GM18499 (cell line): ENCODE data around the gene RNF224.

Experiments used
- ATAC-seq: cut with Tn5 transposase; IDR thresholded peaks from one replicate; pipeline ENCODE4 v1.9.1; 2021; ENCODE audit warnings: moderate number of reproducible peaks; ENCODE audit not compliant: insufficient read depth, unreplicated experiment

The RNF224 gene

DNA sequence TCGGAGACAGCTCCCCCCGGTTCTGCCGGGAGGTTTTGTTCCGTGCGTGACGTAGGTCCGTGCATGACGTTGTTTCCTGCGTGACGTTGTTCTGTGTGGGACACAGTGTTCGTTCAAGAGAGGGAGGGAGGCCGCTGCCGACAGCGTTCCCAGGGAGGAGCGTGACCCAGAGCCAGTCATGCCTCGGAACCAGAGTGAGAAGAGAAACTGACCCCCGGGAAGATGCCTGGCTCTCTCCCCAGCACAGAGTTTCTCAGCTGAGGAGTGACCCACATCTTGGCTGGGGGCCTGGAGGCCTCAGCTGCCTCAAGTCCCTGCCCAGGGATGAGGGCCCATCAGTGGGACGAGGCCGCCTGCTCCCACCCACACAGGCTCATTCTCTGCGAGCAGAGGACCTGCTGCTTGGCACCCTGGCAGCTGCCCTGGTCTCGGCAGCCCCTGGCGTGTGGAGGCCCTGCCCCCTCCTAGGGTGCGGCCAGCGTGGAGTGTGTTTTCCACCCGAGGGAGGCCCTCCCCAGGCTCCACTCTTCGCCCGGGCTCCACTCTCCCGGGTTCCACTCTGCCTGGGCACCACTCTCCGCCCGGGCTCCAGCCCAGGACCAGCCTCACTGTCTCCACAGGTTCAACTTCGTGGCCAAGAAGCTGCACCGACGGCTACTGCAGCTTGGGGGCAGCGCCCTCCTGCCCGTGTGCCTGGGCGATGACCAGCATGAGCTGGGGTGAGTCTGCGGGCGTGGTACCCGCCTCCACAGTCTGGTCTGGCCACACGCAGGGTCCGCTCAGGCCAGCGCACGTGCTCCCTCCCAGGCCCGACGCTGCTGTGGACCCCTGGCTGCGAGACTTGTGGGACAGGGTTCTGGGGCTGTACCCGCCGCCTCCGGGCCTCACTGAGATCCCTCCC lies 13.9 kb upstream of the RNF224 start:
- no peak for ATAC-seq

DNA sequence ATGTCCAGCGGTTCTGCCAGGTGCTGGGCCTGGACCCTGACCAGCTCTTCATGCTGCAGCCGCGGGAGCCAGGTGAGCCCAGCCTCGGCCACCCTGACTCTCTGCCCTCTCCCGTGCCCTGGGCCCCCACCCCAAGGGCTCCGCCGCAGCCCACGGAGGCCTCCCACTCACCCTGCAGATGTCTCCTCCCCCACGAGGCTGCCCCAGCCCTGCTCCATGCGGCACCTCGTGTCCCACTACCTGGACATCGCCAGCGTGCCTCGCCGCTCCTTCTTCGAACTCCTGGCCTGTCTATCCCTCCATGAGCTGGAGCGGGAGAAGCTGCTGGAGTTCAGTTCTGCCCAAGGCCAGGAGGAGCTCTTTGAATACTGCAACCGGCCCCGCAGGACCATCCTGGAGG lies 12.7 kb upstream of the RNF224 start:
- no peak for ATAC-seq

GRCh38 chr9:137215196-137215986 lies 11.9 kb upstream of the RNF224 start:
- ATAC-seq, result no peak

DNA sequence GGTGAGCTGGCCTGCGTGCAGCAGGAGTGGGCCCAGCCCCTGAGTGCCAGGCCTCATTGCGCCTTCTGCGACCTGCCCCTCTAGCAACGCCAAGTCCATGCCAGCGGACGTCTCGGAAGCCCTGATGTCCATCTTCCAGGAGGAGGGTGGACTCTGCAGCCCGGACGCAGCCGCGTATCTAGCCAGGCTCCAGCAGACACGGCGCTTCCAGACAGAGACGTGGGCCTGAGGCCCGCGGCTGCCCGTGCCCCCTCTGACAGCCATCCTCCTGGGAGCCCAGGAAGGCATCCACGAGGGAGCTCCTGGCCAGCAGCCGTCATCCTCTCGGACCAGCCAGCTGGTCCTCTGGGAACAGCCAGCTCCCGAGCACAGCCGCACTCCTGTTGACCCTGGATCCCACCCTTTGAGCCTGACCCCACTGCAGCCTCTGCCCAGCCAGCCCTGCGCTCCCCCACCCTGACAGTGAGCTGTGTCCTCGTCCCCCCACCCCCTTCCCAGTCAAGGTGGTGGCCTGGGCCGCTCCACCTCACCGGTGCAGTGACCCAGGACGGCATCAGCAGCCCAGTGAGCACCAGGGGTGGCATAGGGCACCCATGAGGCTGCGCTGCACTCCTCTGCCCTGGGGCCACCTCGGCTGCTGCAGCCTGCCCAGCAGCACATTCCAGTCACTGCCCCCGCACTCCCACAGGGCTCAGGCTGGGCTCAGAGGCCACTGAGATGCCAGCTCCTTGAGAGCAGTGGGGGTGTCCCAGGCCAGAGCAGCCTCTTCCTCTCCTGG lies 10.9 kb upstream of the RNF224 start:
- no peak for ATAC-seq

DNA sequence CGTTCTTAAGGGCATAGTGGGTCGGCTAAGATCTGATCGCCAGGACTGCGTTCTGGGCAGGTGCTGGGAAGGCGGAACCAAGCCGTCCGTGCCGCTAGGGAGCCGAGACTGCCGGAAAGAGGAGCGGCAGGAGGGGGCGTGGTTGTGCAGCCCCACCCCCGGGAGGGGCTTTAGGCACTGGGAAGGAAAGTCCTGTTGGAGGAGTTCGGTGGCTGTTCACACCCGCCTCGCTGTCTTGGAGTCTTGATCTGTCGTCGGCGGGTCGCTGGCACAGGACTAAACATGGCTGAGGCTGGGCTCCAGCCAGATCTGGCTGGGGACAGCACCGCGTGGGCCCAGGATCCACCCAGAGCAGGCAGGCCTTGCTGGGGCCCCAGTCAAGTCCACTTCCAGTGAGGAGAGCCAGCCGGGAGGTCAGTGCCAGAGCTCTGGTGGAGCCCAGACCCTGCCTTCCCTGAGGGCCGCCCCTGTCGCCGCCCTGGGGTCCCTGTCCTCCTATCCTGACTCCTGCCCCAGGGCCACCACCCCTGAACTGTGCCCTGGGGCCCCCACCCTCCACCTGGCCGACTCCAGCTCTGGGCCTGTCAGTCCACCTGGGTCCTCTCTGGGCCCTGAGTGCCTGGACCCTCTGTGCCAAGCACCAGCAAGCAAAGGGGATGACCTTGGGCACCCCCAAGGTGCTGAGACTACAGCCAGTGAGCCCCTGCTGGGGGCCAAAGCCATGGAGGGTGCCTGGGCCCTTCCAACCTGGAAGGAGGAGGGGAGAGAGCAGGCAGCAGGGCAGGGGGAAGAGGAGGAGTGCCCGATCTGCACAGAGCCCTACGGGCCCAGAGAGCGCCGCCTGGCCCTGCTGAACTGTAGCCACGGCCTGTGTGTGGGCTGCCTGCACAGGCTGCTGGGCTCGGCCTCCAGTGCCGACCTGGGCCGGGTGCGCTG lies 9.8 kb upstream of the RNF224 start:
- no peak for ATAC-seq

- ATAC-seq, result no peak
Measured at GRCh38 chr9:137218212-137218753, 9.0 kb upstream of the RNF224 start.

GRCh38 chr9:137218754-137219271 lies 8.5 kb upstream of the RNF224 start:
- ATAC-seq, result no peak

- ATAC-seq, result no peak
Measured at GRCh38 chr9:137219757-137220316, 7.5 kb upstream of the RNF224 start.

GRCh38 chr9:137220317-137221094 lies 6.8 kb upstream of the RNF224 start:
- no peak for ATAC-seq

DNA sequence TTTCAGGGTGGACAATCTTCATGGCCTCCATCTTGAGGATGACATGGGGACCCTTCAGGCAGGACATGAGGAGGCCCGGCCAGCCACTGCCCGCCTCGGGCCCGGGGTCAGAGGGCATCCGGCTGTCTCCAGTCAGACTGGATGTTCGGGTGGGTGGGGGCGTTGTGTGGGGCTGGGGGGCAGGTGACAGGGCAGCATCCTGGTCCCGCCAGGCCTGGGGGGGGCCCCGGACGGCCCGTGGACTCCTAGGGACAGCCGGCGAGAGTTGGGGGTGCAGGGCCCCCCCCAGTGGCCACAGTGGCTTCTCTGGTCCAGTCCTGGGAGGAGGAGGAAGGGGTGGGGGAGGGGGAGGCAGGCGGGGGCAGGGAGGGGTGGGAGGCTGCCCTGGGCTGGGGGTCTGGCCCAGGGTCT lies 6.2 kb upstream of the RNF224 start:
- no peak for ATAC-seq

DNA sequence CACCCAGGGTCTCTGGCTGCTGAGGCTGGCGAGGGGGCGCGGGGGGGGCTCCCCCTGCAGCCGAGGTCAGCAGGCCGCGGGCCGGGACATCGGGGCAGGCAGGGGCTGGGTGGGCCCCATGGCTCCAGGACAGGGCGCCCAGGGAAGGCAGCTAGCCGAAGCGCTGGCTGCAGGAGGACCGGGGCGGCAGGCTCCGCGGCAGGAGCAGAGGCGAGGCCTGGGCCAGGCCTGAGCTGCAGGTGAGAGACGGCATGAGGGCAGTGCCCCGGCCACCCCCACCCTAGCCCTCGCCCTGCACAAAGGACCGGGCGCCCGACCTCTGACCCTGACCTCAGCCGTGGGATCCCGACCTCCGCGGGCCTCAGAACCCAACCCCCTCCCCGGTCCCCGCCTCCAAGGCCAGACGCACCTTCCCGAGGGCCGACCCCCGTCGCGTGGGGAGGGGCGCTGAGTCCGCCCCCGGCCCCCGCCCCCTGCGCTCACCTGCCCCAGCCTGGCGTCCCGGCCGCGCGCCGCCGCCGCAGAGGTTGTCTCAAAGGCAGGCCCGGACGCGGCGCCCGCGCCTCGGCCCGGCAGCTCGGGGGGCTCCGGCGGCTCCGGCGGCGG lies 5.7 kb upstream of the RNF224 start:
- no peak for ATAC-seq

DNA sequence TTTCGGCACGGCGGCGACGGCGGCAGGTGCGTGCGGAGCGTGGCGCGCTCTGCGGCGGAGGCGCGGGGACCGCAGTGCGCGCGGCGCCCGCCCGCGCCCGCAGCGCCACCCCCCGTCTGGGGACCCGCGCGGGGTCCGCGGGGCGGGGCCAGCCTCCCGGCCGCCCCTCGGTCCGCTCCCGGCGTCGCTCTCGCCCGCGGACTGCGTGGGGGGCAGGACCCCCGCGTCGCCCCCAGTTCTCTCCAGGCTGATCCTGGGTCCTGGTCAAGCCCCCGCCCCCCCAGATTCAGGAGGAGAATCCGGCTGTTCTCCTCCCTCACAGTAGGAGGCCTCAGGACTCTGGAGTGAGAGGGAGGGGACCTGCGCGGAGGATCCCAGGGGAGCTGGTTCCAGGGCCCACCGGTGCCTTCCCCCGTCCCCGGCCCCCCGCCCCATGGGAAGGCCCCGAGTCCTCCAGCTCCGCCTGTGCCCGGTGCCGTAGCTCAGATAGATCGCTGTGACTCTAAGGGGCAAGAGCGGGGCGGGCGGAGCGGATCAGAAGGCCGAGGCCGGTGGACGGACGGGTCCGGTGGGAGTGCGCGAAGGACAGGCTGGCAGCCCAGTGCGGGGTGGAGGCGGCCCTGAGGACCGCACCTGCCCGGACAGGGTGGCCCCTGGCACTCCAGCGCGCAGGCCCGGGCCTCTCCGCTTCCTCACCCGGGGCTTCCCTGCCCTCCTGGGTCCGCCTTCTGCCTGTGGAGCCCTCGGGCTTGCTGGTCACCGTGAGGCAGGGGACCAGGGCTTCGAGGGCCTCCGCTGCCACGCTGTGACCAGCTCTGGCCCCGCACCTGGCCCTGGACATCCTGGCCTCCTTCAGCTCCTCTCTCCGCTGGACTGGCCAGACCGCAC lies 4.9 kb upstream of the RNF224 start, which contains the start of gene RNF208:
RNF208 (minus strand) TSS at position 51 of the 888 bp plus-strand sequence. CDS start 1,028 bp downstream, outside the sequence.
- no peak for ATAC-seq

GRCh38 chr9:137223078-137223970 lies 4.0 kb upstream of the RNF224 start:
- peak; percentile 49 for ATAC-seq

DNA sequence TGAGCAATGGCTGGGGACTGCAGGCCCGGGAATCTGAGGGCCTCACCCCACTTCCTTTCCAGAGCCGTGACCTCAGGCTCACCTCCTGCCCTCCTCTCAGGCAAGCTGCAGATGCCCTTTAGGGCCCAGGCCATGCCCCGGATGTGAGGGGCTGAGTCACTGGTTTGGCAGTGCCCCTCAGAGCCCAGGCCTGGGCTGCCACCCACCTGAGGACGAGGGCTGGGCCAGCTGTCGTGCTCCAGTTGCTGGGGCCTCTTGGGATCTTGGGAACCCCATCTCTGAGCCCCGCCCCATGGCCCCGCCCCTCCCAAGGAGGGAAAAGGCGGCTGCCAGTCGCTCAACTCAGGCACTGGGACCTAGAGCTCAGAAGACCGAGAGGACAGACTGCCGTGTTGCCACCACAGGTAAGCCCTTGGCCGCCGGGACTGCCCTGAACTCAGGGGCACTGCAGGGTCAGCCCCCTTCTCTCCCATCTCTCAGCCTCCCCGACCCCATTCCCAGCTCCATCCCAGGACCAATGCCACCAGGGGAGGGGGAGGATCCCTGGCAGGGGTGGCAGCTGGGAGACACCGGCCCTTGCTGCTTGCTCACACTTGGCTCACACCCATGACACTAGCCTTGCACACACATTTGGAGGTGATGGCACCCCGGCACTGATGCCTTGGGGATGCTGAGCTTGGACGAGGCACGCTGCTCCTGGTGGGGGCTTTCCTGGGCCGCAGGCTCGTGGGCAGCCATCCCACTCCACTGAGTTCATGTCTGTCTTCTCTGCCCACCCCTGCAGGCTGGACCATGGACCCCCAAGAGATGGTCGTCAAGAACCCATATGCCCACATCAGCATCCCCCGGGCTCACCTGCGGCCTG lies 2.2 kb upstream of the RNF224 start, which contains the start of gene CYSRT1:
CYSRT1 (plus strand) TSS at position 345 of the 865 bp plus-strand sequence; CDS start at position 793, 448 bp downstream.
- no peak for ATAC-seq
